ENCODE data around the gene ANTKMT.

GRCh38 chr16:676913-677312 lies 44.0 kb upstream of the ANTKMT start:
- TF ChIP-seq CTCF (conservative IDR thresholded peaks at IDR 0.05) (no peak), EZH2 (IDR thresholded peaks at IDR 0.05; ENCODE audit: low read depth) (no peak)

Data from PC-9 (cell line).